VCaP (cell line): ENCODE measurements around the gene IL24.

Source experiments
- H3K27ac ChIP-seq: fragments of 450-650 bp; 2 replicates; pipeline ENCODE4 v1.5.1; 2017
- CTCF ChIP-seq: fragments of 450-650 bp; conservative IDR thresholded peaks from 2 replicates; pipeline ENCODE4 v1.5.1; 2017; ENCODE audit warnings: mild to moderate bottlenecking, moderate library complexity

The IL24 gene

GRCh38 chr1:206882555-206882954 lies 14.7 kb upstream of the IL24 start:
- H3K27ac ChIP-seq: no peak overlapping the region
- TF ChIP-seq CTCF: no peak

- no peak for TF ChIP-seq CTCF
- no peak overlapping the region for H3K27ac ChIP-seq
These were observed 14.1 kb upstream of the IL24 start for GRCh38 chr1:206883160-206883559.

- no peak for TF ChIP-seq CTCF
- H3K27ac ChIP-seq: no peak overlapping the region
These were observed 13.4 kb upstream of the IL24 start for GRCh38 chr1:206883876-206884275.

- no peak overlapping the region for H3K27ac ChIP-seq
- no peak for TF ChIP-seq CTCF
These were observed 11.7 kb upstream of the IL24 start for GRCh38 chr1:206885341-206886060.

- H3K27ac ChIP-seq: no peak overlapping the region
- TF ChIP-seq CTCF: no peak
These were observed 10.4 kb upstream of the IL24 start for GRCh38 chr1:206886831-206887230.

- H3K27ac ChIP-seq: no peak overlapping the region
- TF ChIP-seq CTCF: no peak
These were observed 9.5 kb upstream of the IL24 start for GRCh38 chr1:206887701-206888100.

- peak overlapping the region; percentile 56 for H3K27ac ChIP-seq
- TF ChIP-seq CTCF: no peak
These were observed 6.8 kb upstream of the IL24 start for GRCh38 chr1:206890125-206891060.
